K562 (cell line): ENCODE results near the gene RASGRP2. TPM values are rescaled to one million over a fixed set of nuclear protein-coding genes. Genes with fewer than 3 reads are reported as not detected.

Experiments used
- ATAC-seq: fragments of 200-7000 bp; cut with Tn5 transposase; 3 replicates; pipeline ENCODE4 v1.9.1; 2020; ENCODE audit warnings: moderate library complexity
- BruUV-seq: library from RNA; stranded (reverse); fragments of 400-500 nt; replicated peaks from 2 replicates; lab custom pipeline; 2021; lab: Mats Ljungman, UMichigan
- CTCF ChIA-PET: fragments of 300-600 bp; formaldehyde crosslinking; extraction: SDS; loops from one replicate; lab custom pipeline; 2021; ENCODE audit warnings: low intra/inter-chr PET ratio; lab: Yijun Ruan, JAX
- POLR2A ChIA-PET: fragments of 300-600, 350-650 bp; sonication (Branson Sonifier 250); formaldehyde crosslinking; extraction: SDS; loops from one replicate; lab custom pipeline; 2021; ENCODE audit warnings: antibody characterized with exemption, inconsistent platforms; lab: Yijun Ruan, JAX
- DNase-seq, 4 experiments: peaks; one replicate each; pipeline versions ENCODE4 v3.0.0 to v3.0.0-alpha.2; 2011 to 2018; ENCODE audit warnings: low spot score in 3 of 4, mixed read lengths in 3 of 4; ENCODE audit errors: extremely low read depth in 1 of 4
- FAIRE-seq: peaks from 2 replicates; lab custom pipeline; 2011; peaks lifted over from hg19 to GRCh38; lab: Jason Lieb, UNC
- H2AFZ ChIP-seq: 2 replicates; pipeline ENCODE4 v1.6.0; 2011; ENCODE audit warnings: low read depth, low read length, control low read depth, inconsistent platforms
- H3K27ac ChIP-seq: fragments of 200-600 bp; 3 replicates; pipeline ENCODE4 v1.8.0; 2011; ENCODE audit warnings: low read depth, mild to moderate bottlenecking, control low read depth, inconsistent platforms, low read length, moderate library complexity, mixed read lengths; ENCODE audit errors: extremely low read depth
- H3K27me3 ChIP-seq, 2 experiments: fragments of 300-600 bp in 1 of 2; 2 replicates in 1 of 2; 3 replicates in 1 of 2; pipeline versions ENCODE4 v1.6.0 to v1.8.0; 2011; ENCODE audit warnings: inconsistent platforms in 2 of 2, low read length in 2 of 2, mild to moderate bottlenecking in 1 of 2, mixed read lengths in 1 of 2, moderate library complexity in 1 of 2; ENCODE audit not compliant: control insufficient read depth in 2 of 2, insufficient read depth in 2 of 2
- H3K36me3 ChIP-seq: fragments of 300-600 bp; 3 replicates; pipeline ENCODE4 v1.8.0; 2011; ENCODE audit warnings: mild to moderate bottlenecking, low read length, inconsistent platforms; ENCODE audit not compliant: control insufficient read depth, insufficient read depth
- H3K4me1 ChIP-seq, 2 experiments: fragments of 200-600 bp in 1 of 2; replicated peaks in 1 of 2; 2 replicates in 1 of 2; 3 replicates in 1 of 2; pipeline versions ENCODE4 v1.5.1 to v1.8.0; 2011; ENCODE audit warnings: inconsistent platforms in 2 of 2, low read length in 2 of 2, mild to moderate bottlenecking in 1 of 2, mixed read lengths in 1 of 2, moderate library complexity in 1 of 2; ENCODE audit not compliant: control insufficient read depth in 2 of 2, insufficient read depth in 2 of 2
- H3K4me2 ChIP-seq: 2 replicates; pipeline ENCODE4 v1.6.1; 2011; ENCODE audit warnings: low read length, control low read depth, inconsistent platforms, mixed read lengths; ENCODE audit not compliant: insufficient read depth
- H3K4me3 ChIP-seq: fragments of 200-600 bp; sonication (generic), shearing (Covaris generic); 2 replicates; pipeline ENCODE4 v1.5.1; 2016; ENCODE audit warnings: control low read depth, inconsistent platforms
- H3K79me2 ChIP-seq: fragments of 200-600 bp; 3 replicates; pipeline ENCODE4 v1.8.0; 2011; ENCODE audit warnings: low read length, inconsistent platforms; ENCODE audit not compliant: control insufficient read depth, insufficient read depth
- H3K9ac ChIP-seq, 2 experiments: 2 replicates each; pipeline versions ENCODE4 v1.6.0 to v1.6.1; 2011; ENCODE audit warnings: low read depth in 2 of 2, low read length in 2 of 2, control low read depth in 1 of 2, inconsistent platforms in 1 of 2, mild to moderate bottlenecking in 1 of 2, mixed read lengths in 1 of 2; ENCODE audit not compliant: insufficient read depth in 1 of 2
- H3K9me1 ChIP-seq: one replicate; pipeline ENCODE4 v1.6.0; 2011; ENCODE audit warnings: inconsistent platforms, mild to moderate bottlenecking, low read length, moderate library complexity; ENCODE audit not compliant: control insufficient read depth, insufficient read depth
- H3K9me3 ChIP-seq: replicated peaks from 2 replicates; pipeline ENCODE4 v1.5.1; 2011; ENCODE audit warnings: low read depth, low read length, inconsistent platforms; ENCODE audit not compliant: control insufficient read depth, insufficient read depth
- H4K20me1 ChIP-seq: replicated peaks from 2 replicates; pipeline ENCODE4 v1.6.1; 2011; ENCODE audit warnings: low read length, inconsistent platforms, mixed read lengths; ENCODE audit not compliant: control insufficient read depth, insufficient read depth
- CBX1 ChIP-seq: sonication (generic); IDR thresholded peaks from 2 replicates; pipeline ENCODE4 v1.6.1; 2016; ENCODE audit warnings: antibody characterized with exemption, low read depth, mild to moderate bottlenecking
- CTBP1 ChIP-seq: fragments of 450-650 bp; IDR thresholded peaks from 2 replicates; pipeline ENCODE4 v1.6.1; 2016; ENCODE audit warnings: borderline replicate concordance
- PATZ1 ChIP-seq: fragments of 250-450 bp; sonication (Bioruptor Pico); IDR thresholded peaks from 2 replicates; pipeline ENCODE4 v1.5.0; 2020; ENCODE audit warnings: mild to moderate bottlenecking, borderline replicate concordance
- RBFOX2 ChIP-seq: fragments of 200-400 bp; formaldehyde crosslinking; IDR thresholded peaks from 2 replicates; pipeline ENCODE4 v1.6.1; 2017; ENCODE audit warnings: low read depth, mild to moderate bottlenecking, low read length, moderate library complexity
- WGBS: fragments of 100-300 bp; shearing (Covaris generic); methylation state at CpG from one replicate; pipeline ENCODE4 v1.1.6; 2016; ENCODE audit warnings: low coverage, mixed read lengths; ENCODE audit not compliant: insufficient coverage; ENCODE audit errors: missing lambda C conversion rate; 5-methylcytosine and 5-hydroxymethylcytosine counted together
- in situ Hi-C: fragments of 300-500 bp; cut with MboI; formaldehyde crosslinking; loops from 4 replicates; pipeline ENCODE4 v1.15.0; 2018; ENCODE audit warnings: inconsistent platforms, mixed read lengths
- intact Hi-C: fragments of 100-400 bp; cut with micrococcal nuclease; formaldehyde crosslinking; loops from 2 replicates; pipeline ENCODE4 v1.14.2; 2022
- polyA plus RNA-seq, 8 experiments: library from polyadenylated mRNA; depleted of rRNA in 4 of 8; stranded (reverse) in 5 of 8; unstranded in 3 of 8; fragments of >200 nt; fragmentation: Nextera tagmentation in 2 of 8; fragmentation: Illumina TruSeq in 1 of 8; extraction: Ambion mirVana in 2 of 8; extraction: Trizol in 1 of 8; gene quantifications; 2 replicates each; pipeline versions ENCODE4 v1.2.1 to v1.2.3, GENCODE V29; 2011 to 2014; ENCODE audit warnings: inconsistent platforms in 1 of 8, missing spikeins in 1 of 8
- total RNA-seq, 7 experiments: library from RNA; depleted of rRNA in 6 of 7; stranded (reverse); fragments of >200 nt in 6 of 7; fragmentation: Illumina TruSeq in 2 of 7; extraction: Trizol in 2 of 7; gene quantifications; 2 replicates each; pipeline versions ENCODE4 v1.2.1 to v1.2.3, GENCODE V29; 2011 to 2021; ENCODE audit warnings: low replicate concordance in 1 of 7
- TF ChIP-seq, protein P1 (sequence below): fragments of 200-400 bp; formaldehyde crosslinking; IDR thresholded peaks from 2 replicates; pipeline ENCODE4 v1.6.1; 2017; ENCODE audit warnings: mild to moderate bottlenecking, low read depth, low read length, moderate library complexity
- TF ChIP-seq, protein P2 (sequence below): sonication (generic); formaldehyde crosslinking; IDR thresholded peaks from 2 replicates; pipeline ENCODE4 v1.8.0; 2022; ENCODE audit warnings: mild to moderate bottlenecking, low read depth, missing genetic modification reagents

RASGRP2 gene
- total and polyA plus RNA-seq, 9 of the 15 experiments (the other 6 are each of a cell fraction or from before 2014, with no cell fraction given): 0.87 to 22.7 (median 5.5) TPM

GRCh38 chr11:64772303-64773018 lies 28.5 kb upstream of the RASGRP2 start:
- ATAC-seq (no peak), FAIRE-seq (no peak), DNase-seq (no peak)
- no peak overlapping the region for H2AFZ ChIP-seq
- H3K9me3 ChIP-seq: no peaks in the 10 kb centered on the region
- no peak overlapping the region for H3K27ac ChIP-seq
- BruUV-seq: no TSS peak
- H3K79me2 ChIP-seq: peaks cover 95% of the 10 kb centered on the region
- CTCF ChIA-PET: no interaction called here
- H3K9me1 ChIP-seq: peaks cover 13% of the 10 kb centered on the region
- peaks cover 99% of the 10 kb centered on the region for H3K36me3 ChIP-seq
- no peak overlapping the region for H3K4me3 ChIP-seq
- H3K9ac ChIP-seq: no peak overlapping the region
- no peak overlapping the region for H3K4me2 ChIP-seq
- in situ Hi-C loops: no loop called here
- H4K20me1 ChIP-seq: peaks cover 67% of the 10 kb centered on the region
- WGBS: 92% methylated on average over 3 of the region's 3 CpGs
- no peaks in the 10 kb centered on the region for H3K27me3 ChIP-seq
- intact Hi-C loops: no loop called here
- H3K4me1 ChIP-seq: peaks cover 5 to 8% of the 10 kb centered on the region in 2 experiments; a peak in 3 of 5 replicates
- POLR2A ChIA-PET: interaction anchor here (0.7 to 10.8 kb wide), 2 partner anchors 9 to 73 kb away, joined by 3 to 168 read pairs; partner anchors contain the start of gene PYGM
- TF ChIP-seq, protein P1, sequence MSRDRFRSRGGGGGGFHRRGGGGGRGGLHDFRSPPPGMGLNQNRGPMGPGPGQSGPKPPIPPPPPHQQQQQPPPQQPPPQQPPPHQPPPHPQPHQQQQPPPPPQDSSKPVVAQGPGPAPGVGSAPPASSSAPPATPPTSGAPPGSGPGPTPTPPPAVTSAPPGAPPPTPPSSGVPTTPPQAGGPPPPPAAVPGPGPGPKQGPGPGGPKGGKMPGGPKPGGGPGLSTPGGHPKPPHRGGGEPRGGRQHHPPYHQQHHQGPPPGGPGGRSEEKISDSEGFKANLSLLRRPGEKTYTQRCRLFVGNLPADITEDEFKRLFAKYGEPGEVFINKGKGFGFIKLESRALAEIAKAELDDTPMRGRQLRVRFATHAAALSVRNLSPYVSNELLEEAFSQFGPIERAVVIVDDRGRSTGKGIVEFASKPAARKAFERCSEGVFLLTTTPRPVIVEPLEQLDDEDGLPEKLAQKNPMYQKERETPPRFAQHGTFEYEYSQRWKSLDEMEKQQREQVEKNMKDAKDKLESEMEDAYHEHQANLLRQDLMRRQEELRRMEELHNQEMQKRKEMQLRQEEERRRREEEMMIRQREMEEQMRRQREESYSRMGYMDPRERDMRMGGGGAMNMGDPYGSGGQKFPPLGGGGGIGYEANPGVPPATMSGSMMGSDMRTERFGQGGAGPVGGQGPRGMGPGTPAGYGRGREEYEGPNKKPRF: no peak
- TF ChIP-seq CTBP1 (no peak), PATZ1 (CRISPR knock-in tag) (no peak), RBFOX2 (0 out of 2 replicates have a peak, but pooled peaks have one; percentile 8), CBX1 (no peak)
- TF ChIP-seq, protein P2, sequence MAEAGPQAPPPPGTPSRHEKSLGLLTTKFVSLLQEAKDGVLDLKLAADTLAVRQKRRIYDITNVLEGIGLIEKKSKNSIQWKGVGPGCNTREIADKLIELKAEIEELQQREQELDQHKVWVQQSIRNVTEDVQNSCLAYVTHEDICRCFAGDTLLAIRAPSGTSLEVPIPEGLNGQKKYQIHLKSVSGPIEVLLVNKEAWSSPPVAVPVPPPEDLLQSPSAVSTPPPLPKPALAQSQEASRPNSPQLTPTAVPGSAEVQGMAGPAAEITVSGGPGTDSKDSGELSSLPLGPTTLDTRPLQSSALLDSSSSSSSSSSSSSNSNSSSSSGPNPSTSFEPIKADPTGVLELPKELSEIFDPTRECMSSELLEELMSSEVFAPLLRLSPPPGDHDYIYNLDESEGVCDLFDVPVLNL (CRISPR knock-in tag): no peak
